AG20443 (cell line): ENCODE data around the gene DOCK7.

Experiments used
- DNase-seq: peaks from one replicate; pipeline ENCODE4 v3.0.0; 2012; ENCODE audit warnings: low spot score, mixed read lengths

Gene DOCK7

DNA sequence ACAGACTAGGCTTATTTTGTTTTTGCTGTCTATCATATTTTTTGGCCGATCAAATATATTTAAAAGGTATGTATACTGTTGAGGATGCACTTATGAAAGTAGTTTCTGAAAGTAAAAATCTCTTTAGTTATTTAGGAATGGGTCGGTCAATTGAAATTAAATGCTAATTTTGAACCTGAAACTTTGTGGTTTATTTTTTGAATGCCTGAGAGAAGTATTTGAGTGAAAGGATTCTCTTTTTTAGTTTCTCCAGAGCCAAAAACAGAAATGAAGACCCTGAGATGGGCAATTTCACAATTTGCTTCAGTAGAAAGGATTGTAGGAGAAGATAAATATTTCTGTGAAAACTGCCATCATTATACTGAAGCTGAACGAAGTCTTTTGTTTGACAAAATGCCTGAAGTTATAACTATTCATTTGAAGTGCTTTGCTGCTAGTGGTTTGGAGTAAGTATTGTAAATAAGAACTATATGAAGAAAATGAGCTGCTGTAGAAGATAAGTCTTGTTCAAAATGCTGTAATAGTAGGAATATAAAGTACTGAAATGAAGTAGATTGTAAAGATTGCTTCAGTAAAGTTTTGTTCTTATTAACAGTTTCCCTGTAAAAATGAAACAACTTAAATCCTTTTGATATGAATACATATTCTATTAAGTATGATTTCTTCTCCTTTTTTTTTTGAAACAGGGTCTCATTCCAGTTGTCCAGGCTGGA, 239.8 kb downstream of the DOCK7 start:
- DNase-seq = no peak

DNA sequence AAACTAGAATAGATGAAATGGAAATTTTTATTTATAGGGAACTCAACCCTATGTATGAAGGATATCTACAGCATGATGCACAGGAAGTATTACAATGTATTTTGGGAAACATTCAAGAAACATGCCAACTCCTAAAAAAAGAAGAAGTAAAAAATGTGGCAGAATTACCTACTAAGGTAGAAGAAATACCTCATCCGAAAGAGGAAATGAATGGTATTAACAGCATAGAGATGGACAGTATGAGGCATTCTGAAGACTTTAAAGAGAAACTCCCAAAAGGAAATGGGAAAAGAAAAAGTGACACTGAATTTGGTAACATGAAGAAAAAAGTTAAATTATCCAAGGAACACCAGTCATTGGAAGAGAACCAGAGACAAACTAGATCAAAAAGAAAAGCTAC, 243.5 kb downstream of the DOCK7 start:
- DNase-seq = no peak

- no peak for DNase-seq
These were observed 248.4 kb downstream of the DOCK7 start for GRCh38 chr1:62439652-62440371.

GRCh38 chr1:62438163-62438562, 250.0 kb downstream of the DOCK7 start:
- no peak for DNase-seq

- DNase-seq = peak; percentile 16
These were observed 250.8 kb downstream of the DOCK7 start for GRCh38 chr1:62437273-62437940.

DNA sequence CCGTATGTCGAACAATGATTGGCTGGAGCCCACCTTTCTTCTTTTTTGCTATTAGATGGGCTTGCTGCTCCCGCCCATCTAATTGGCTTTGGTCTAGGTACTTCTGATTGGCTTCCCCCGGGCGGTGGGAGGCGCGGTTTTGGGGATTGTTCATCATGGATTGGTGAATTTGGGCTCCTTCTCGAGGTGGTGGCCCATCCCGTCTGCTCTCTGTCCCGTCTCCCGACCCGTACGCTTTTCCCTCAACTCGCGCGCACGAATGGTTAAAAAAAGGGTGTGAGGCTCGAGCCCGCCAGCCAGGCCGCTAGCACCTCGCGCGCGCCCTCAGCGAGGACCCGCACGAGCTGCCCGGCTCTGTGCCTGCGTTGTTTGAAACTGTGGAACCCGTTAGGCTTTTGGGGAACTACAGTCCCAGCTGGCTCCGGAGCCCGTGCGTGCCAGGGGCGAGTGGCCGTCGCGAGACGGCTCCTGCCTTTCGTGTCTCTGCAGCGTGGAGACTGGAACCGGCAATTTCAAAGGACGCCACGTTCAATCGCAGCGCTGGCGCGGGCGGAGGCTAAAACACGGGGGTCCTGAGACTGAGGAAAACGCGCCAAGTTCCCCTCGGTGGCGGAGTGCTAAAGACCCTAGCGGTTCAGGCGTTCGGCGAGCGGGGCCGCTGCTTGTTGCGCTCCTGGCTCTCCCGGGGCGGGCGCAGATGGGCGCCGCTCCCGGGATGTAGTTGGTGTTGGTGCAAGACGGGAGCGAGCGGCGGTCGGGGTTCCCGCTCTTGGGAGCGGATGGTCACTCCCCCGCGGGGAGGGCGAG, 251.5 kb downstream of the DOCK7 start, which contains the start of gene USP1:
TSS of gene USP1 (plus strand) at position 584 of the 807 bp plus-strand sequence. CDS start 2,819 bp downstream, outside the sequence.
- peak; percentile 95 for DNase-seq

DNA sequence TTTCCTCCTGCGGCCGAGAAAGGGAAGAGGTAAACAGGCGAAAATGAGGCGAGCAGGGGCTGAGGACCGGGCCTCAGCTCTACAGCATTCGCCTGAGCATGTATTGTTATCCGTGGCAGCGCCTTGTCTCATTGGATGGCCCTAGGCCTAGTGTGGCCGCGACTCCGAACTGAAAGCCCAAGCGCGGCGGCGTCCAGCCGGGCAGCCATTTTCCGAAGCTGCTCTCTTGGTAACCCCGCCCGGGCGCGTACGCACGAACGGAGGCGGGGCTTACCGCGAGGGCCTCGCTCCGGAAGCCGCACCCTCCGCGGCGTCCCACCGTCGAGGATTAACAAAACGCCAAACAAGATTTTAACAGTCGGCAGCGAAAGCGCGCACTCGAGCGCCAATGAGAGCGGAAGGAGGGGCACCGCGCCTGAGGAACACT, 252.1 kb downstream of the DOCK7 start:
- DNase-seq = peak; percentile 95

GRCh38 chr1:62435231-62436038, 252.8 kb downstream of the DOCK7 start:
- DNase-seq = peak; percentile 57

GRCh38 chr1:62434618-62435001, 253.6 kb downstream of the DOCK7 start:
- DNase-seq = no peak

DNA sequence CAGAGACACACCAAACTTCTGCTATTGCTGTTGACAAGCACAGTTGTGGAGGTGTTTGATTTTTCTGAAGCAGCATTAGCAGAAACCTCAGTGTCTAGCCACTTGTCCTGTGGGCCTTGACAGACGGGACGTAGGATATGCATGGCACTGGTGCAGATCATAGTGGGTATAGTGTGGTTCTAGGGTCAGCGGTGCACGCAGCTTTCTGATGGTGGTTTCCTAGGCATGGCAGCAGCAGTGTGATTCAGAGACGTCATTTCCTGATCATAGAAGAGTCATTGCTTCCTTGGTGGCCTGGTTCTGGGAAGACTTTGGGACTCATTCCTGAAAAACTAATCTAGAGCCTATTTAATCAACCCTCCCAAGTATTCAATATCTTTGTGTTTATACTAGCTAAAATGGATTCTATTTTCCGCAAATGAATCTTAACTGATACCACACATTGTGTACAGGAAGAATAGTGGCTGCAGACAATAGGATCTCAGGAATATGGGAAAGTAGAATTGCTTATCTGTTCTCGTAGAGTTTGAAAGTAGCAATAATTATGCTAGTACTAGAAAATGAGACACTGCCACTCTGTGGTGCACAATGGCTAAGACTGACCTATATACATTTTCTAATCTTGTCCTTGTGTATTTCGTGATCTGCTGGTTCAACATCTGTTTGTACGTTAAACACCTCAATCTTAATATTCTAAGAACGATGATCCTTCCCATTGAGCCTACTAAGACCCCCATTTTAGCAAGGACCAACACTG, 254.1 kb downstream of the DOCK7 start:
- DNase-seq = no peak

DNA sequence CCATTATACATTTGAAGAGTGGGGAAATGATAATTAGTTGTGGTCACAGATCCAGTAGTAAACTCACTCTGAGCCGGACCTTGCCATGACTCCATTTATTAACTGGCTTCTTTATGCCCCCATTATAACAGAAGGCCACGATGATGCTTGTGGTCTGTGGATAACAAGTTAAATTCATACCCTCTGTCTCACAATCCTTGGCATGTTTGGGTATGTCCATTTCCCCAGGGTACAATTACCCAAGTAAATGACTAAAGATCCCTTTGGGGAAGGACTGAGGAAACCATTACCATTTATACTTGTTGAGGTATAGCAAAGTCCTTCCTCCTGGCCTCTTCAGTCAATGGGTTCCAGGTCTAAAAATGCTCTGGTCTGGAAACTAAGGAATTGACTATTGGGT, 258.6 kb downstream of the DOCK7 start:
- DNase-seq = no peak

- DNase-seq = no peak
These were observed 259.8 kb downstream of the DOCK7 start for GRCh38 chr1:62428351-62428750.

- no peak for DNase-seq
These were observed 261.4 kb downstream of the DOCK7 start for GRCh38 chr1:62426794-62427193.

- no peak for DNase-seq
These were observed 261.9 kb downstream of the DOCK7 start for GRCh38 chr1:62426237-62426636.

DNA sequence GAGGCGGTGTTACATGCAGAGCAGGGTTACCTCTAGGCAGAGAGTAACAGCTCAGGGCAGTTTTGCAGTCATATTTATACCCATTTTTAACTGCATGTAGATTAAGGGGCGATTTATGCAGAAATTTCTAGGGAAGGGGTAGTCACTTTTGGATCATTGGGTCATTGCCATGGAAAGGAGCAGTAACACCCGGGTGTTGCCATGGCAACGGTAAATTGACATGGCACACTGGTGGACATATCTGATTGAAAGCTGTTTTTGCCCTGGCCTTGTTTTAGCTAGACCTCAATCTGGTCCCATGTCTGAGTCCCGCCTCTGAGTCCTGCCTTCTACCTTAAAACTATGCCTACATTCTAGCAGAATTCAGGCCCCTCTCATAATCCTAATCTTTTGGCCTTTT, 263.1 kb downstream of the DOCK7 start:
- no peak for DNase-seq

- DNase-seq = peak; percentile 40
These were observed 263.8 kb downstream of the DOCK7 start for GRCh38 chr1:62424411-62424810.

GRCh38 chr1:62423580-62424242, 264.5 kb downstream of the DOCK7 start:
- DNase-seq = no peak

- no peak for DNase-seq
These were observed 268.0 kb downstream of the DOCK7 start for GRCh38 chr1:62420214-62420613.

DNA sequence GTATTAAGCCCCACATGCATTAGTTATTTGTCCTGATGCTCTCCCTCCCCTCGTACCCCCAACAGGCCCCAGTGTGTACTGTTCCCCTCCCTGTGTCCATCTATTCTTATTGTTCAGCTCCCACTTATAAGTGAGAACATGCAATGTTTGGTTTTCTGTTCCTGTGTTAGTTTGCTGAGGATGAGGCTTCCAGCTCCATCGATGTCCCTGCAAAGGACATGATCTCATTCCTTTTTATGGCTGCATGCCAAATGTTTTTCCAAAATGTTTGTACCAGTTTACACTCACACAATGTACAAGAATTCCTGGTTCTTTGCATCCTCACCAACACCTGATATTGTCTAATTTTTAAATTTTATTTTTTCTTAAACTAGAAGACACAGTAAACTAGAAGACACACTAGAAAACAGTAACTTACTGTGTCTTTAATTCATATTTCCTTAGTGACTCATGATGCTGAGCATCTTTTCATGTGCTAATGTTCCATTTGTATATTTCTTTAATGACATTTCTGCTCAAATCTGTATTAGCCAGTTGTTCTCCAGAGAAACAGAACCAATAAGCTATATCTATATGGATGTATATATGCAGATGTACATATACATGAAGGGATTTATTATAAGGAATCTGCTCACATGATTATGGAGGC, 270.7 kb downstream of the DOCK7 start:
- peak; percentile 33 for DNase-seq
